OCI-LY1 (cell line): Measurements from ENCODE around the gene ACSL6.

Experiments
- H2AFZ ChIP-seq: fragments of 200-600 bp; sonication (generic), shearing (Covaris generic); 2 replicates; pipeline ENCODE4 v1.6.0; 2014; ENCODE audit warnings: antibody characterized with exemption, mild to moderate bottlenecking, low read length
- H3F3A ChIP-seq: fragments of 200-600 bp; sonication (generic), shearing (Covaris generic); 2 replicates; pipeline ENCODE4 v1.6.0; 2014; ENCODE audit warnings: mild to moderate bottlenecking, antibody characterized with exemption, low read length, moderate library complexity; ENCODE audit not compliant: insufficient read depth
- H3K27ac ChIP-seq: fragments of 200-600 bp; sonication (generic); 2 replicates; pipeline ENCODE4 v1.5.1; 2014; ENCODE audit warnings: low read length, mixed run types, mild to moderate bottlenecking, low read depth; ENCODE audit not compliant: poor library complexity, severe bottlenecking
- H3K27me3 ChIP-seq: fragments of 200-600 bp; sonication (generic); 2 replicates; pipeline ENCODE4 v1.6.0; 2014; ENCODE audit warnings: antibody characterized with exemption, mild to moderate bottlenecking, low read length, moderate library complexity; ENCODE audit not compliant: insufficient read depth
- H3K36me3 ChIP-seq: fragments of 200-600 bp; sonication (generic); 2 replicates; pipeline ENCODE4 v1.6.1; 2014; ENCODE audit warnings: mild to moderate bottlenecking, antibody characterized with exemption, low read length, moderate library complexity, mixed read lengths; ENCODE audit not compliant: insufficient read depth
- H3K4me1 ChIP-seq: fragments of 200-600 bp; sonication (generic); 2 replicates; pipeline ENCODE4 v1.5.1; 2014; ENCODE audit warnings: mild to moderate bottlenecking, low read length, moderate library complexity; ENCODE audit not compliant: insufficient read depth, severe bottlenecking
- H3K4me2 ChIP-seq: fragments of 200-600 bp; sonication (generic), shearing (Covaris generic); 2 replicates; pipeline ENCODE4 v1.6.1; 2014; ENCODE audit warnings: low read length
- H3K4me3 ChIP-seq: fragments of 200-600 bp; sonication (generic); 2 replicates; pipeline ENCODE4 v1.5.1; 2014; ENCODE audit warnings: low read length, low read depth, mild to moderate bottlenecking, mixed read lengths; ENCODE audit not compliant: poor library complexity, severe bottlenecking
- H3K79me2 ChIP-seq: fragments of 200-600 bp; shearing (Covaris generic); 2 replicates; pipeline ENCODE4 v1.6.1; 2016; ENCODE audit warnings: mixed run types, low read length, mixed read lengths; ENCODE audit not compliant: insufficient read depth
- H3K9ac ChIP-seq: fragments of 200-600 bp; sonication (generic), shearing (Covaris generic); 2 replicates; pipeline ENCODE4 v1.6.1; 2014; ENCODE audit warnings: mild to moderate bottlenecking, low read length, mixed read lengths
- H3K9me2 ChIP-seq: fragments of 200-600 bp; sonication (generic), shearing (Covaris generic); 2 replicates; pipeline ENCODE4 v1.6.1; 2014; ENCODE audit warnings: low read depth, mild to moderate bottlenecking, low read length, mixed read lengths
- H3K9me3 ChIP-seq: fragments of 200-600 bp; shearing (Covaris generic); 2 replicates; pipeline ENCODE4 v1.6.1; 2014; ENCODE audit warnings: low read length, mixed read lengths
- H4K20me1 ChIP-seq: fragments of 200-600 bp; sonication (generic), shearing (Covaris generic); 2 replicates; pipeline ENCODE4 v1.6.0; 2016; ENCODE audit warnings: mild to moderate bottlenecking, low read length; ENCODE audit not compliant: insufficient read depth
- CTCF ChIP-seq: fragments of 200-600 bp; sonication (generic), shearing (Covaris generic); IDR thresholded peaks from 2 replicates; pipeline ENCODE4 v1.5.1; 2017; ENCODE audit warnings: mild to moderate bottlenecking, antibody characterized with exemption, low read length, moderate library complexity, mixed read lengths
- EZH2 ChIP-seq: fragments of 200-600 bp; sonication (generic), shearing (Covaris generic); IDR thresholded peaks from 2 replicates; pipeline ENCODE4 v1.8.0; 2017; ENCODE audit warnings: borderline replicate concordance, mixed run types, mild to moderate bottlenecking, antibody characterized with exemption, low read length, moderate library complexity, mixed read lengths

ACSL6 gene

GRCh38 chr5:131990716-131991115 is 20.7 kb downstream of the ACSL6 start:
- H3K4me3 ChIP-seq: no peak overlapping the region
- no peaks in the 10 kb centered on the region for H3K9me2 ChIP-seq
- TF ChIP-seq CTCF: no peak
- TF ChIP-seq EZH2: no peak
- no peak overlapping the region for H3K9ac ChIP-seq
- H3K36me3 ChIP-seq: no peaks in the 10 kb centered on the region
- H3K27ac ChIP-seq: no peak overlapping the region
- no peaks in the 10 kb centered on the region for H3F3A ChIP-seq
- H3K27me3 ChIP-seq: no peaks in the 10 kb centered on the region; the same call in 1 of the 2 replicates
- H4K20me1 ChIP-seq: no peaks in the 10 kb centered on the region
- no peak overlapping the region for H3K4me2 ChIP-seq
- H3K4me1 ChIP-seq: no peaks in the 10 kb centered on the region
- H3K9me3 ChIP-seq: no peaks in the 10 kb centered on the region
- no peaks in the 10 kb centered on the region for H3K79me2 ChIP-seq
- H2AFZ ChIP-seq: no peak overlapping the region

- no peaks in the 10 kb centered on the region for H4K20me1 ChIP-seq
- no peaks in the 10 kb centered on the region for H3K9me3 ChIP-seq
- H3K9me2 ChIP-seq: no peaks in the 10 kb centered on the region
- H3K4me3 ChIP-seq: no peak overlapping the region
- no peaks in the 10 kb centered on the region; the same call in 1 of the 2 replicates for H3K27me3 ChIP-seq
- H3F3A ChIP-seq: no peaks in the 10 kb centered on the region
- no peak overlapping the region for H3K27ac ChIP-seq
- no peak for TF ChIP-seq CTCF
- TF ChIP-seq EZH2: no peak
- no peak overlapping the region for H3K9ac ChIP-seq
- H3K4me2 ChIP-seq: no peak overlapping the region
- H3K79me2 ChIP-seq: no peaks in the 10 kb centered on the region
- no peak overlapping the region for H2AFZ ChIP-seq
- no peaks in the 10 kb centered on the region for H3K4me1 ChIP-seq
- H3K36me3 ChIP-seq: no peaks in the 10 kb centered on the region
Measured at GRCh38 chr5:131988601-131989000, 22.9 kb downstream of the ACSL6 start.

- Histone ChIP-seq H3K4me3 (no peak overlapping the region), H3K9me2 (no peaks in the 10 kb centered on the region), H3K36me3 (no peaks in the 10 kb centered on the region), H3K27ac (no peak overlapping the region), H3K9me3 (no peaks in the 10 kb centered on the region), H3K79me2 (no peaks in the 10 kb centered on the region), H3K4me1 (no peaks in the 10 kb centered on the region), H2AFZ (no peak overlapping the region), H3K9ac (no peak overlapping the region), H4K20me1 (no peaks in the 10 kb centered on the region), H3K4me2 (no peak overlapping the region), H3K27me3 (no peaks in the 10 kb centered on the region; the same call in 1 of the 2 replicates), H3F3A (no peaks in the 10 kb centered on the region)
- TF ChIP-seq CTCF (no peak), EZH2 (no peak)
Measured at GRCh38 chr5:131987251-131987650, 24.2 kb downstream of the ACSL6 start.
